Neural progenitor cell (in vitro differentiated cells): ENCODE data around the gene SSTR3. TPM values are rescaled to one million over a fixed set of nuclear protein-coding genes. Genes with fewer than 3 reads are reported as not detected.

Experiments
- DNase-seq: peaks from one replicate; pipeline ENCODE4 v3.0.0-alpha.2; 2016; ENCODE audit warnings: low spot score
- H2AFZ ChIP-seq: fragments of 200-600 bp; sonication (generic); replicated peaks from 2 replicates; pipeline ENCODE4 v1.6.1; 2016; ENCODE audit warnings: antibody characterized with exemption
- H3F3A ChIP-seq: fragments of 200-600 bp; sonication (generic); 2 replicates; pipeline ENCODE4 v1.6.1; 2016; ENCODE audit warnings: antibody characterized with exemption, low read depth
- H3K27ac ChIP-seq: fragments of 200-600 bp; sonication (generic); 2 replicates; pipeline ENCODE4 v1.5.1; 2016; ENCODE audit warnings: mild to moderate bottlenecking
- H3K27me3 ChIP-seq: fragments of 200-600 bp; sonication (generic); 2 replicates; pipeline ENCODE4 v1.6.1; 2016; ENCODE audit warnings: mild to moderate bottlenecking, moderate library complexity
- H3K36me3 ChIP-seq: fragments of 200-600 bp; sonication (generic); 2 replicates; pipeline ENCODE4 v1.5.1; 2016
- H3K4me1 ChIP-seq: fragments of 200-600 bp; sonication (generic); 2 replicates; pipeline ENCODE4 v1.6.1; 2016; ENCODE audit warnings: mixed run types
- H3K4me2 ChIP-seq: fragments of 200-600 bp; sonication (generic); 2 replicates; pipeline ENCODE4 v1.6.1; 2016
- H3K4me3 ChIP-seq: fragments of 200-600 bp; sonication (generic); 2 replicates; pipeline ENCODE4 v1.5.1; 2016
- H3K79me2 ChIP-seq: fragments of 200-600 bp; sonication (generic); 2 replicates; pipeline ENCODE4 v1.6.1; 2016; ENCODE audit warnings: low read depth
- H3K9ac ChIP-seq: fragments of 200-600 bp; sonication (generic); 2 replicates; pipeline ENCODE4 v1.6.1; 2016
- H3K9me3 ChIP-seq: fragments of 200-600 bp; sonication (generic); 2 replicates; pipeline ENCODE4 v1.5.1; 2016; ENCODE audit warnings: low read depth
- H4K20me1 ChIP-seq: fragments of 200-600 bp; sonication (generic); 2 replicates; pipeline ENCODE4 v1.6.1; 2016; ENCODE audit warnings: low read depth
- H3K27ac Mint-ChIP-seq: 3 replicates; pipeline ENCODE4 v1.8.0; 2021; ENCODE audit warnings: mixed read lengths
- H3K27me3 Mint-ChIP-seq: 2 replicates; pipeline ENCODE4 v1.8.0; 2022; ENCODE audit warnings: low read depth, mild to moderate bottlenecking, inconsistent platforms, moderate library complexity, mixed read lengths; ENCODE audit not compliant: insufficient read depth
- H3K36me3 Mint-ChIP-seq: 3 replicates; pipeline ENCODE4 v1.8.0; 2021; ENCODE audit warnings: mixed read lengths
- H3K4me1 Mint-ChIP-seq: 3 replicates; pipeline ENCODE4 v1.8.0; 2021; ENCODE audit warnings: mixed read lengths
- H3K4me3 Mint-ChIP-seq: 3 replicates; pipeline ENCODE4 v1.8.0; 2021; ENCODE audit warnings: mild to moderate bottlenecking, moderate library complexity, mixed read lengths
- H3K9me3 Mint-ChIP-seq: 3 replicates; pipeline ENCODE4 v1.8.0; 2020; ENCODE audit warnings: mixed read lengths
- EZH2 ChIP-seq: fragments of 200-600 bp; sonication (generic); IDR thresholded peaks from 2 replicates; pipeline ENCODE4 v1.6.1; 2017; ENCODE audit warnings: antibody characterized with exemption, mild to moderate bottlenecking, moderate library complexity
- EZH2phosphoT487 ChIP-seq: fragments of 200-600 bp; sonication (generic); IDR thresholded peaks from 2 replicates; pipeline ENCODE4 v1.6.1; 2017; ENCODE audit warnings: antibody characterized with exemption
- total RNA-seq: library from RNA; depleted of rRNA; stranded (reverse); fragments of >200 nt; gene quantifications from 2 replicates; pipeline ENCODE4 v1.2.3, GENCODE V29; 2015; ENCODE audit warnings: low replicate concordance
- TF ChIP-seq, protein P1 (sequence below): fragments of 200-600 bp; sonication (generic); IDR thresholded peaks from 2 replicates; pipeline ENCODE4 v1.5.1; 2017; ENCODE audit warnings: antibody characterized with exemption, mild to moderate bottlenecking

Gene SSTR3
- total RNA-seq, 1 donor from 2014 or later, result 0.19 TPM

DNA sequence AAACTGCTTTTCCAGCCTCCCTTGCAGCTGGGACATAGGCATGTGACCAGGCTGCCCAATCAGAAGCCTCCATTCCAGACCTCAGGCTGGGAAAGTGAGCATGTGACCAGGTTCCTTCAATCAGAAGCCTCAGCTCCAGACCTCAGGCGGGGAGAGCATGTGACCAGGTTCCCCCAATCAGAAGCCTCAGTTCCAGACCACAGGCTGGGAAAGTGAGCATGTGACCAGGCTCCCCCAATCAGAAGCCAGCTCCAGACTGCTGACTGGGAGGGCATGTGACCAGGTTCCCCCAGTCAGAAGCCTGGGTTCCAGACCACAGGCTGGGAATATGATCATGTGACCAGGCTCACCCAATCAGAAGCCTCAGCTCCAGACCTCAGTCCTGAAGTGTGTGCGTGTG, 50.8 kb downstream of the SSTR3 start:
- Histone ChIP-seq H3K27me3 (no peaks in the 10 kb centered on the region), H3K4me3 (no peak overlapping the region), H3K9ac (no peak overlapping the region), H3K36me3 (no peaks in the 10 kb centered on the region), H3K4me2 (no peak overlapping the region), H3K9me3 (no peaks in the 10 kb centered on the region), H2AFZ (no peak overlapping the region), H4K20me1 (no peaks in the 10 kb centered on the region), H3K27ac (no peak overlapping the region), H3K79me2 (no peaks in the 10 kb centered on the region), H3K4me1 (no peaks in the 10 kb centered on the region), H3F3A (no peaks in the 10 kb centered on the region)
- Mint-ChIP-seq H3K36me3 (no peaks in the 10 kb centered on the region), H3K27me3 (peaks cover under 1% of the 10 kb centered on the region), H3K4me1 (peaks cover 14% of the 10 kb centered on the region), H3K27ac (no peak overlapping the region), H3K9me3 (no peaks in the 10 kb centered on the region), H3K4me3 (no peak overlapping the region)
- TF ChIP-seq EZH2, result no peak
- no peak for DNase-seq

- Mint-ChIP-seq H3K4me3 (no peak overlapping the region), H3K9me3 (peaks cover 3% of the 10 kb centered on the region), H3K27me3 (peaks cover 4% of the 10 kb centered on the region), H3K36me3 (no peaks in the 10 kb centered on the region), H3K4me1 (peaks cover 9% of the 10 kb centered on the region), H3K27ac (no peak overlapping the region)
- no peak overlapping the region for H3K27ac ChIP-seq
- no peaks in the 10 kb centered on the region for H3K79me2 ChIP-seq
- no peaks in the 10 kb centered on the region for H4K20me1 ChIP-seq
- no peak overlapping the region for H3K4me3 ChIP-seq
- no peak overlapping the region for H3K4me2 ChIP-seq
- TF ChIP-seq EZH2 (no peak), EZH2phosphoT487 (no peak)
- TF ChIP-seq, protein P1, sequence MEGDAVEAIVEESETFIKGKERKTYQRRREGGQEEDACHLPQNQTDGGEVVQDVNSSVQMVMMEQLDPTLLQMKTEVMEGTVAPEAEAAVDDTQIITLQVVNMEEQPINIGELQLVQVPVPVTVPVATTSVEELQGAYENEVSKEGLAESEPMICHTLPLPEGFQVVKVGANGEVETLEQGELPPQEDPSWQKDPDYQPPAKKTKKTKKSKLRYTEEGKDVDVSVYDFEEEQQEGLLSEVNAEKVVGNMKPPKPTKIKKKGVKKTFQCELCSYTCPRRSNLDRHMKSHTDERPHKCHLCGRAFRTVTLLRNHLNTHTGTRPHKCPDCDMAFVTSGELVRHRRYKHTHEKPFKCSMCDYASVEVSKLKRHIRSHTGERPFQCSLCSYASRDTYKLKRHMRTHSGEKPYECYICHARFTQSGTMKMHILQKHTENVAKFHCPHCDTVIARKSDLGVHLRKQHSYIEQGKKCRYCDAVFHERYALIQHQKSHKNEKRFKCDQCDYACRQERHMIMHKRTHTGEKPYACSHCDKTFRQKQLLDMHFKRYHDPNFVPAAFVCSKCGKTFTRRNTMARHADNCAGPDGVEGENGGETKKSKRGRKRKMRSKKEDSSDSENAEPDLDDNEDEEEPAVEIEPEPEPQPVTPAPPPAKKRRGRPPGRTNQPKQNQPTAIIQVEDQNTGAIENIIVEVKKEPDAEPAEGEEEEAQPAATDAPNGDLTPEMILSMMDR, result no peak
- no peak overlapping the region for H2AFZ ChIP-seq
- no peaks in the 10 kb centered on the region for H3K4me1 ChIP-seq
- no peak overlapping the region for H3K9ac ChIP-seq
- no peaks in the 10 kb centered on the region for H3K27me3 ChIP-seq
- no peaks in the 10 kb centered on the region for H3K36me3 ChIP-seq
- no peaks in the 10 kb centered on the region for H3F3A ChIP-seq
- peak; percentile 28 for DNase-seq
- no peaks in the 10 kb centered on the region for H3K9me3 ChIP-seq
These were observed 52.2 kb downstream of the SSTR3 start for GRCh38 chr22:37160027-37160426.

DNA sequence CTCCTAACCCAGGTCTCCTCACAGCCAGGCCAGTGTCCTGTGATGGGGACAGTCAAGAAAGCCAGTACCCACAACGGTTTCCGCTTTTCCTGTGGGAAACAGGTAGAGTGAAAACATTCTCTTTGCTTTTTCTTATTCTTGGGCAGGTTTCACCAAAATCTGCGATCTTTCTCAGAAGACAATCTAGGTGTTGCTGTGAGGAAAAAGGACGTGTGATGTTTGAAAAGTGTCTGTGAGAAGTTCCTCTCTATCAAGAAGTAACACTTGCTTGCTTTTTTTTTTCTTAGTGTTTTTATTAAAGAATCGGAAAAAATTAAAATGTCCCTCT, 53.4 kb downstream of the SSTR3 start:
- Histone ChIP-seq H3K27ac (no peak overlapping the region), H3K79me2 (no peaks in the 10 kb centered on the region), H3F3A (no peaks in the 10 kb centered on the region), H3K4me1 (no peaks in the 10 kb centered on the region), H3K9me3 (no peaks in the 10 kb centered on the region), H3K36me3 (no peaks in the 10 kb centered on the region), H2AFZ (no peak overlapping the region), H3K9ac (no peak overlapping the region), H3K27me3 (no peaks in the 10 kb centered on the region), H4K20me1 (no peaks in the 10 kb centered on the region), H3K4me2 (no peak overlapping the region), H3K4me3 (no peak overlapping the region)
- H3K36me3 Mint-ChIP-seq, result no peaks in the 10 kb centered on the region
- no peak overlapping the region for H3K4me3 Mint-ChIP-seq
- no peak for DNase-seq
- H3K27ac Mint-ChIP-seq, result no peak overlapping the region
- TF ChIP-seq, protein P1, result no peak
- TF ChIP-seq EZH2phosphoT487, result no peak
- peaks cover 3% of the 10 kb centered on the region for H3K9me3 Mint-ChIP-seq
- H3K27me3 Mint-ChIP-seq, result peaks cover 7% of the 10 kb centered on the region
- H3K4me1 Mint-ChIP-seq, result peaks cover 9% of the 10 kb centered on the region

- no peaks in the 10 kb centered on the region for H3K79me2 ChIP-seq
- Mint-ChIP-seq H3K4me1 (peaks cover 9% of the 10 kb centered on the region), H3K27ac (no peak overlapping the region), H3K36me3 (no peaks in the 10 kb centered on the region), H3K27me3 (peaks cover 7% of the 10 kb centered on the region), H3K9me3 (peaks cover 5% of the 10 kb centered on the region), H3K4me3 (no peak overlapping the region)
- H3F3A ChIP-seq, result no peaks in the 10 kb centered on the region
- H2AFZ ChIP-seq, result no peak overlapping the region
- H3K9me3 ChIP-seq, result no peaks in the 10 kb centered on the region
- no peak overlapping the region for H3K9ac ChIP-seq
- H3K27me3 ChIP-seq, result no peaks in the 10 kb centered on the region
- no peak overlapping the region for H3K4me2 ChIP-seq
- no peaks in the 10 kb centered on the region for H3K4me1 ChIP-seq
- no peaks in the 10 kb centered on the region for H3K36me3 ChIP-seq
- no peak overlapping the region for H3K4me3 ChIP-seq
- no peak for TF ChIP-seq EZH2phosphoT487
- TF ChIP-seq, protein P1, result no peak
- no peak for TF ChIP-seq EZH2
- no peak for DNase-seq
- no peaks in the 10 kb centered on the region for H4K20me1 ChIP-seq
- H3K27ac ChIP-seq, result no peak overlapping the region
These were observed 54.6 kb downstream of the SSTR3 start for GRCh38 chr22:37157516-37158285.
